GM23338 (cell line): ENCODE results near the gene EPHB2. TPM values are rescaled to one million over a fixed set of nuclear protein-coding genes. Genes with fewer than 3 reads are reported as not detected.

Experiments
- ATAC-seq: fragments of 200-7000 bp; cut with Tn5 transposase; 3 replicates; pipeline ENCODE4 v1.9.1; 2020
- DNase-seq: peaks from one replicate; pipeline ENCODE4 v3.0.0-alpha.2; 2015; ENCODE audit warnings: low spot score
- H2AFZ ChIP-seq: fragments of 200-600 bp; sonication (generic); 2 replicates; pipeline ENCODE4 v1.8.0; 2016; ENCODE audit warnings: antibody characterized with exemption, mild to moderate bottlenecking, moderate library complexity
- H3F3A ChIP-seq: fragments of 200-600 bp; sonication (generic); replicated peaks from 2 replicates; pipeline ENCODE4 v1.8.0; 2017; ENCODE audit warnings: antibody characterized with exemption, mixed run types, low read depth
- H3K27ac ChIP-seq: fragments of 200-600 bp; sonication (generic); 2 replicates; pipeline ENCODE4 v1.6.1; 2016; ENCODE audit warnings: low read depth
- H3K27me3 ChIP-seq: fragments of 200-600 bp; sonication (generic); 2 replicates; pipeline ENCODE4 v1.8.0; 2016; ENCODE audit warnings: mild to moderate bottlenecking, mixed run types, moderate library complexity; ENCODE audit not compliant: insufficient read depth
- H3K36me3 ChIP-seq: fragments of 200-600 bp; sonication (generic); 2 replicates; pipeline ENCODE4 v1.8.0; 2016; ENCODE audit warnings: mild to moderate bottlenecking; ENCODE audit not compliant: insufficient read depth
- H3K4me1 ChIP-seq: fragments of 200-600 bp; sonication (generic); 2 replicates; pipeline ENCODE4 v1.8.0; 2016; ENCODE audit warnings: mild to moderate bottlenecking, moderate library complexity; ENCODE audit not compliant: insufficient read depth
- H3K4me2 ChIP-seq: fragments of 200-600 bp; sonication (generic); 2 replicates; pipeline ENCODE4 v1.7.1; 2017; ENCODE audit warnings: mixed run types
- H3K4me3 ChIP-seq: fragments of 200-600 bp; sonication (generic); 2 replicates; pipeline ENCODE4 v1.6.1; 2016; ENCODE audit warnings: mixed run types
- H3K79me2 ChIP-seq: fragments of 200-600 bp; sonication (generic); replicated peaks from 2 replicates; pipeline ENCODE4 v1.8.0; 2017; ENCODE audit warnings: mild to moderate bottlenecking; ENCODE audit not compliant: insufficient read depth
- H3K9me2 ChIP-seq: fragments of 200-600 bp; sonication (generic); 2 replicates; pipeline ENCODE4 v1.8.0; 2017; ENCODE audit not compliant: insufficient read depth
- H4K20me1 ChIP-seq: fragments of 200-600 bp; sonication (generic); replicated peaks from 2 replicates; pipeline ENCODE4 v1.8.0; 2017; ENCODE audit warnings: mild to moderate bottlenecking; ENCODE audit not compliant: insufficient read depth
- H3K27ac Mint-ChIP-seq: 2 replicates; pipeline ENCODE4 v1.8.0; 2020; ENCODE audit warnings: inconsistent platforms, mild to moderate bottlenecking, moderate library complexity, mixed read lengths
- H3K27me3 Mint-ChIP-seq: 3 replicates; pipeline ENCODE4 v1.8.0; 2022; ENCODE audit warnings: low read depth, mild to moderate bottlenecking, moderate library complexity, mixed read lengths, inconsistent platforms; ENCODE audit not compliant: insufficient read depth, poor library complexity
- H3K36me3 Mint-ChIP-seq: 3 replicates; pipeline ENCODE4 v1.8.0; 2021; ENCODE audit warnings: low read depth, mild to moderate bottlenecking, inconsistent platforms, moderate library complexity, mixed read lengths
- H3K4me1 Mint-ChIP-seq: 3 replicates; pipeline ENCODE4 v1.8.0; 2020; ENCODE audit warnings: mild to moderate bottlenecking, inconsistent platforms, mixed read lengths
- H3K4me3 Mint-ChIP-seq: 3 replicates; pipeline ENCODE4 v1.8.0; 2021; ENCODE audit warnings: moderate library complexity, mild to moderate bottlenecking, inconsistent platforms, mixed read lengths
- H3K9me3 Mint-ChIP-seq: 3 replicates; pipeline ENCODE4 v1.8.0; 2020; ENCODE audit warnings: moderate library complexity, mild to moderate bottlenecking, inconsistent platforms, mixed read lengths
- CREB1 ChIP-seq: fragments of 250-450 bp; sonication (Bioruptor Pico); IDR thresholded peaks from 2 replicates; pipeline ENCODE4 v1.5.0; 2020; ENCODE audit warnings: low read depth, mild to moderate bottlenecking, moderate library complexity
- EZH2 ChIP-seq: fragments of 200-600 bp; sonication (generic); IDR thresholded peaks from one replicate; pipeline ENCODE4 v1.8.0; 2017; ENCODE audit warnings: antibody characterized with exemption, mild to moderate bottlenecking, low read depth; ENCODE audit not compliant: unreplicated experiment
- EZH2phosphoT487 ChIP-seq: fragments of 200-600 bp; sonication (generic); IDR thresholded peaks from one replicate; pipeline ENCODE4 v1.8.1; 2018; ENCODE audit warnings: antibody characterized with exemption; ENCODE audit not compliant: unreplicated experiment
- JUNB ChIP-seq: IDR thresholded peaks from one replicate; pipeline ENCODE4 v1.6.1; 2016; ENCODE audit warnings: antibody characterized with exemption; ENCODE audit not compliant: unreplicated experiment
- NANOG ChIP-seq: IDR thresholded peaks from 2 replicates; pipeline ENCODE4 v1.6.1; 2016; ENCODE audit warnings: antibody characterized with exemption, borderline replicate concordance
- POLR2AphosphoS5 ChIP-seq: IDR thresholded peaks from 2 replicates; pipeline ENCODE4 v1.6.1; 2016; ENCODE audit warnings: antibody characterized with exemption, low read depth
- STAT1 ChIP-seq: IDR thresholded peaks from one replicate; pipeline ENCODE4 v1.6.1; 2016; ENCODE audit warnings: antibody characterized with exemption; ENCODE audit not compliant: unreplicated experiment
- ZNF114 ChIP-seq: fragments of 250-450 bp; sonication (Bioruptor Pico); IDR thresholded peaks from 2 replicates; pipeline ENCODE4 v1.5.0; 2020; ENCODE audit warnings: mild to moderate bottlenecking, moderate library complexity
- ZNF331 ChIP-seq: fragments of 250-450 bp; sonication (Bioruptor Pico); IDR thresholded peaks from 2 replicates; pipeline ENCODE4 v1.5.0; 2020; ENCODE audit warnings: low read depth, mild to moderate bottlenecking, moderate library complexity
- polyA plus RNA-seq: library from polyadenylated mRNA; unstranded; fragments of >200 nt; fragmentation: Nextera tagmentation; extraction: Ambion mirVana; gene quantifications from 2 replicates; pipeline ENCODE4 v1.2.1, GENCODE V29; 2016
- total RNA-seq: library from RNA; depleted of rRNA; stranded (reverse); fragments of >200 nt; shearing (Covaris generic); gene quantifications from 2 replicates; pipeline ENCODE4 v1.2.3, GENCODE V29; 2014
- TF ChIP-seq, protein P1 (sequence below): IDR thresholded peaks from 2 replicates; pipeline ENCODE4 v1.6.1; 2016; ENCODE audit warnings: antibody characterized with exemption
- TF ChIP-seq, protein P2 (sequence below): fragments of 250-450 bp; sonication (Bioruptor Pico); IDR thresholded peaks from 2 replicates; pipeline ENCODE4 v1.5.0; 2020; ENCODE audit warnings: mild to moderate bottlenecking, moderate library complexity
- TF ChIP-seq, protein P3 (sequence below): IDR thresholded peaks from one replicate; pipeline ENCODE4 v1.6.1; 2018; ENCODE audit warnings: antibody characterized with exemption; ENCODE audit not compliant: unreplicated experiment
- TF ChIP-seq, protein P4 (sequence below), 2 experiments: fragments of 200-600 bp in 1 of 2; sonication (generic) in 1 of 2; conservative IDR thresholded peaks; 2 replicates each; pipeline versions ENCODE4 v1.5.1 to v1.6.1; 2016 to 2017; ENCODE audit warnings: antibody characterized with exemption in 2 of 2, low read depth in 2 of 2, mild to moderate bottlenecking in 2 of 2, moderate library complexity in 1 of 2

EPHB2 gene
- total and polyA plus RNA-seq, 2 experiments from 2014 or later, result 4.1 to 20.1 TPM

DNA sequence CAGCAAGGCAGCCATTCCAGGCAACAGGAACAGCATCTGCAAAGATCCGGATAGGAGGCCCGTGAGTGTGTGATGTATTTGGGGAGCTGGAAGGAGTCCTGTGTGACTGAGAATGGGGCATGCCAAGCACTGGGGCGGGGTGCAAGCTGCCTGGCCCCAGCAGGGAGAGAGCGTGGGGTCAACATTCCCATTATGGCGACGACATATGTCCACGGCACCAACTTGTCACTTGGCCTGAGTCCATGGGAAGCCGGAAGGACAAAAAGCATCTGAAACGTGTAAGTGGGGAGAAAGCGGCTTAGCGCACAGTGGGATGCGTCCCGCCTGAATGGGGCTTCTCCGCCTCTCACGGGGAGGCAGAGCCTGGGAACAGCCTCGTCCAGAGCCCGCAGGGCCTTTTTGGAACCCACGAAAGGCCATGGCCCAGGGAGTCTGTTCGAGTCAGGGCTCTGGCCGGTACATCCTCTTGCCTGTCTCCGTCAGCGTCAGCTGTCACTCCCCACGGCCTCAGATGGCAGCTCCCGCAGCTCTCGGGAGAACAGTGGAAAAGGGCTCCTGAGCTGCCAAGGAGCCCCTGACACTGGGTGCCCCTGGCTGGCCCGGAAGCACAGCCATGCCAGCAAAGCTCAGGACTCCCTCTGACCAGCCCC is 12.4 kb downstream of the EPHB2 start:
- no peaks in the 10 kb centered on the region for H3K36me3 ChIP-seq
- no peak overlapping the region for H3K4me2 ChIP-seq
- no peak overlapping the region for H3K27ac Mint-ChIP-seq
- no peak overlapping the region for H2AFZ ChIP-seq
- no peaks in the 10 kb centered on the region for H3K36me3 Mint-ChIP-seq
- DNase-seq (no peak), ATAC-seq (peak; percentile 72)
- no peaks in the 10 kb centered on the region for H3K9me2 ChIP-seq
- no peaks in the 10 kb centered on the region for H3K9me3 Mint-ChIP-seq
- H3K27me3 Mint-ChIP-seq, result peaks cover 3% of the 10 kb centered on the region
- H3F3A ChIP-seq, result no peaks in the 10 kb centered on the region
- no peaks in the 10 kb centered on the region for H3K79me2 ChIP-seq
- H3K4me1 Mint-ChIP-seq, result no peaks in the 10 kb centered on the region
- no peaks in the 10 kb centered on the region for H3K27me3 ChIP-seq
- no peak overlapping the region for H3K4me3 Mint-ChIP-seq
- H3K4me1 ChIP-seq, result no peaks in the 10 kb centered on the region
- no peaks in the 10 kb centered on the region for H4K20me1 ChIP-seq
- TF ChIP-seq EZH2 (no peak), ZNF114 (no peak), NANOG (no peak), EZH2phosphoT487 (no peak), POLR2AphosphoS5 (no peak), JUNB (no peak), STAT1 (no peak), CREB1 (CRISPR knock-in tag) (no peak), ZNF331 (CRISPR knock-in tag) (no peak)
- TF ChIP-seq, protein P1, sequence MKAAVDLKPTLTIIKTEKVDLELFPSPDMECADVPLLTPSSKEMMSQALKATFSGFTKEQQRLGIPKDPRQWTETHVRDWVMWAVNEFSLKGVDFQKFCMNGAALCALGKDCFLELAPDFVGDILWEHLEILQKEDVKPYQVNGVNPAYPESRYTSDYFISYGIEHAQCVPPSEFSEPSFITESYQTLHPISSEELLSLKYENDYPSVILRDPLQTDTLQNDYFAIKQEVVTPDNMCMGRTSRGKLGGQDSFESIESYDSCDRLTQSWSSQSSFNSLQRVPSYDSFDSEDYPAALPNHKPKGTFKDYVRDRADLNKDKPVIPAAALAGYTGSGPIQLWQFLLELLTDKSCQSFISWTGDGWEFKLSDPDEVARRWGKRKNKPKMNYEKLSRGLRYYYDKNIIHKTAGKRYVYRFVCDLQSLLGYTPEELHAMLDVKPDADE, result no peak
- TF ChIP-seq, protein P2, sequence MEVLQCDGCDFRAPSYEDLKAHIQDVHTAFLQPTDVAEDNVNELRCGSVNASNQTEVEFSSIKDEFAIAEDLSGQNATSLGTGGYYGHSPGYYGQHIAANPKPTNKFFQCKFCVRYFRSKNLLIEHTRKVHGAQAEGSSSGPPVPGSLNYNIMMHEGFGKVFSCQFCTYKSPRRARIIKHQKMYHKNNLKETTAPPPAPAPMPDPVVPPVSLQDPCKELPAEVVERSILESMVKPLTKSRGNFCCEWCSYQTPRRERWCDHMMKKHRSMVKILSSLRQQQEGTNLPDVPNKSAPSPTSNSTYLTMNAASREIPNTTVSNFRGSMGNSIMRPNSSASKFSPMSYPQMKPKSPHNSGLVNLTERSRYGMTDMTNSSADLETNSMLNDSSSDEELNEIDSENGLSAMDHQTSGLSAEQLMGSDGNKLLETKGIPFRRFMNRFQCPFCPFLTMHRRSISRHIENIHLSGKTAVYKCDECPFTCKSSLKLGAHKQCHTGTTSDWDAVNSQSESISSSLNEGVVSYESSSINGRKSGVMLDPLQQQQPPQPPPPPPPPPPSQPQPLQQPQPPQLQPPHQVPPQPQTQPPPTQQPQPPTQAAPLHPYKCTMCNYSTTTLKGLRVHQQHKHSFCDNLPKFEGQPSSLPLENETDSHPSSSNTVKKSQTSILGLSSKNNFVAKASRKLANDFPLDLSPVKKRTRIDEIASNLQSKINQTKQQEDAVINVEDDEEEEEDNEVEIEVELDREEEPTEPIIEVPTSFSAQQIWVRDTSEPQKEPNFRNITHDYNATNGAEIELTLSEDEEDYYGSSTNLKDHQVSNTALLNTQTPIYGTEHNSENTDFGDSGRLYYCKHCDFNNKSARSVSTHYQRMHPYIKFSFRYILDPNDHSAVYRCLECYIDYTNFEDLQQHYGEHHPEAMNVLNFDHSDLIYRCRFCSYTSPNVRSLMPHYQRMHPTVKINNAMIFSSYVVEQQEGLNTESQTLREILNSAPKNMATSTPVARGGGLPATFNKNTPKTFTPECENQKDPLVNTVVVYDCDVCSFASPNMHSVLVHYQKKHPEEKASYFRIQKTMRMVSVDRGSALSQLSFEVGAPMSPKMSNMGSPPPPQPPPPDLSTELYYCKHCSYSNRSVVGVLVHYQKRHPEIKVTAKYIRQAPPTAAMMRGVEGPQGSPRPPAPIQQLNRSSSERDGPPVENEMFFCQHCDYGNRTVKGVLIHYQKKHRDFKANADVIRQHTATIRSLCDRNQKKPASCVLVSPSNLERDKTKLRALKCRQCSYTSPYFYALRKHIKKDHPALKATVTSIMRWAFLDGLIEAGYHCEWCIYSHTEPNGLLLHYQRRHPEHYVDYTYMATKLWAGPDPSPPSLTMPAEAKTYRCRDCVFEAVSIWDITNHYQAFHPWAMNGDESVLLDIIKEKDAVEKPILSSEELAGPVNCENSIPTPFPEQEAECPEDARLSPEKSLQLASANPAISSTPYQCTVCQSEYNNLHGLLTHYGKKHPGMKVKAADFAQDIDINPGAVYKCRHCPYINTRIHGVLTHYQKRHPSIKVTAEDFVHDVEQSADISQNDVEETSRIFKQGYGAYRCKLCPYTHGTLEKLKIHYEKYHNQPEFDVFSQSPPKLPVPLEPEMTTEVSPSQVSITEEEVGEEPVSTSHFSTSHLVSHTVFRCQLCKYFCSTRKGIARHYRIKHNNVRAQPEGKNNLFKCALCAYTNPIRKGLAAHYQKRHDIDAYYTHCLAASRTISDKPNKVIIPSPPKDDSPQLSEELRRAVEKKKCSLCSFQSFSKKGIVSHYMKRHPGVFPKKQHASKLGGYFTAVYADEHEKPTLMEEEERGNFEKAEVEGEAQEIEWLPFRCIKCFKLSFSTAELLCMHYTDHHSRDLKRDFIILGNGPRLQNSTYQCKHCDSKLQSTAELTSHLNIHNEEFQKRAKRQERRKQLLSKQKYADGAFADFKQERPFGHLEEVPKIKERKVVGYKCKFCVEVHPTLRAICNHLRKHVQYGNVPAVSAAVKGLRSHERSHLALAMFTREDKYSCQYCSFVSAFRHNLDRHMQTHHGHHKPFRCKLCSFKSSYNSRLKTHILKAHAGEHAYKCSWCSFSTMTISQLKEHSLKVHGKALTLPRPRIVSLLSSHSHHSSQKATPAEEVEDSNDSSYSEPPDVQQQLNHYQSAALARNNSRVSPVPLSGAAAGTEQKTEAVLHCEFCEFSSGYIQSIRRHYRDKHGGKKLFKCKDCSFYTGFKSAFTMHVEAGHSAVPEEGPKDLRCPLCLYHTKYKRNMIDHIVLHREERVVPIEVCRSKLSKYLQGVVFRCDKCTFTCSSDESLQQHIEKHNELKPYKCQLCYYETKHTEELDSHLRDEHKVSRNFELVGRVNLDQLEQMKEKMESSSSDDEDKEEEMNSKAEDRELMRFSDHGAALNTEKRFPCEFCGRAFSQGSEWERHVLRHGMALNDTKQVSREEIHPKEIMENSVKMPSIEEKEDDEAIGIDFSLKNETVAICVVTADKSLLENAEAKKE (CRISPR knock-in tag), result no peak
- TF ChIP-seq, protein P3, sequence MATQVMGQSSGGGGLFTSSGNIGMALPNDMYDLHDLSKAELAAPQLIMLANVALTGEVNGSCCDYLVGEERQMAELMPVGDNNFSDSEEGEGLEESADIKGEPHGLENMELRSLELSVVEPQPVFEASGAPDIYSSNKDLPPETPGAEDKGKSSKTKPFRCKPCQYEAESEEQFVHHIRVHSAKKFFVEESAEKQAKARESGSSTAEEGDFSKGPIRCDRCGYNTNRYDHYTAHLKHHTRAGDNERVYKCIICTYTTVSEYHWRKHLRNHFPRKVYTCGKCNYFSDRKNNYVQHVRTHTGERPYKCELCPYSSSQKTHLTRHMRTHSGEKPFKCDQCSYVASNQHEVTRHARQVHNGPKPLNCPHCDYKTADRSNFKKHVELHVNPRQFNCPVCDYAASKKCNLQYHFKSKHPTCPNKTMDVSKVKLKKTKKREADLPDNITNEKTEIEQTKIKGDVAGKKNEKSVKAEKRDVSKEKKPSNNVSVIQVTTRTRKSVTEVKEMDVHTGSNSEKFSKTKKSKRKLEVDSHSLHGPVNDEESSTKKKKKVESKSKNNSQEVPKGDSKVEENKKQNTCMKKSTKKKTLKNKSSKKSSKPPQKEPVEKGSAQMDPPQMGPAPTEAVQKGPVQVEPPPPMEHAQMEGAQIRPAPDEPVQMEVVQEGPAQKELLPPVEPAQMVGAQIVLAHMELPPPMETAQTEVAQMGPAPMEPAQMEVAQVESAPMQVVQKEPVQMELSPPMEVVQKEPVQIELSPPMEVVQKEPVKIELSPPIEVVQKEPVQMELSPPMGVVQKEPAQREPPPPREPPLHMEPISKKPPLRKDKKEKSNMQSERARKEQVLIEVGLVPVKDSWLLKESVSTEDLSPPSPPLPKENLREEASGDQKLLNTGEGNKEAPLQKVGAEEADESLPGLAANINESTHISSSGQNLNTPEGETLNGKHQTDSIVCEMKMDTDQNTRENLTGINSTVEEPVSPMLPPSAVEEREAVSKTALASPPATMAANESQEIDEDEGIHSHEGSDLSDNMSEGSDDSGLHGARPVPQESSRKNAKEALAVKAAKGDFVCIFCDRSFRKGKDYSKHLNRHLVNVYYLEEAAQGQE, result no peak
- TF ChIP-seq, protein P4, sequence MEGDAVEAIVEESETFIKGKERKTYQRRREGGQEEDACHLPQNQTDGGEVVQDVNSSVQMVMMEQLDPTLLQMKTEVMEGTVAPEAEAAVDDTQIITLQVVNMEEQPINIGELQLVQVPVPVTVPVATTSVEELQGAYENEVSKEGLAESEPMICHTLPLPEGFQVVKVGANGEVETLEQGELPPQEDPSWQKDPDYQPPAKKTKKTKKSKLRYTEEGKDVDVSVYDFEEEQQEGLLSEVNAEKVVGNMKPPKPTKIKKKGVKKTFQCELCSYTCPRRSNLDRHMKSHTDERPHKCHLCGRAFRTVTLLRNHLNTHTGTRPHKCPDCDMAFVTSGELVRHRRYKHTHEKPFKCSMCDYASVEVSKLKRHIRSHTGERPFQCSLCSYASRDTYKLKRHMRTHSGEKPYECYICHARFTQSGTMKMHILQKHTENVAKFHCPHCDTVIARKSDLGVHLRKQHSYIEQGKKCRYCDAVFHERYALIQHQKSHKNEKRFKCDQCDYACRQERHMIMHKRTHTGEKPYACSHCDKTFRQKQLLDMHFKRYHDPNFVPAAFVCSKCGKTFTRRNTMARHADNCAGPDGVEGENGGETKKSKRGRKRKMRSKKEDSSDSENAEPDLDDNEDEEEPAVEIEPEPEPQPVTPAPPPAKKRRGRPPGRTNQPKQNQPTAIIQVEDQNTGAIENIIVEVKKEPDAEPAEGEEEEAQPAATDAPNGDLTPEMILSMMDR (conservative IDR thresholded peaks at IDR 0.05; ENCODE audit: low read depth in 2 of 2), result no peak
- no peak overlapping the region for H3K27ac ChIP-seq
- no peak overlapping the region for H3K4me3 ChIP-seq
